Amniotic epithelial cell (primary cell): ENCODE measurements around the gene SELL.
"Not testable (repeated sequence)": the region's sequence is repeated elsewhere in the genome, so short reads cannot be mapped to it uniquely, and the experiment has no call there.

Source experiments
- DNase-seq: peaks from one replicate; pipeline ENCODE4 v3.0.0-alpha.2; 2010; ENCODE audit warnings: low read depth

Gene SELL

GRCh38 chr1:169704797-169705196, 6.6 kb downstream of the SELL start:
- no peak for DNase-seq

- DNase-seq: no peak
Measured at GRCh38 chr1:169701261-169702005, 10.0 kb downstream of the SELL start.

GRCh38 chr1:169699707-169700106, 11.7 kb downstream of the SELL start:
- no peak for DNase-seq

GRCh38 chr1:169698976-169699375, 12.4 kb downstream of the SELL start:
- DNase-seq: no peak

- no peak for DNase-seq
Measured at GRCh38 chr1:169697755-169698154, 13.7 kb downstream of the SELL start.

GRCh38 chr1:169696273-169697100, 14.9 kb downstream of the SELL start:
- DNase-seq: no peak

GRCh38 chr1:169694304-169695075, 16.9 kb downstream of the SELL start:
- DNase-seq: no peak

GRCh38 chr1:169692756-169693460, 18.5 kb downstream of the SELL start:
- DNase-seq: no peak

- no peak for DNase-seq
Measured at GRCh38 chr1:169690489-169690888, 20.9 kb downstream of the SELL start.

- DNase-seq: no peak
Measured at GRCh38 chr1:169689395-169689794, 22.0 kb downstream of the SELL start.

GRCh38 chr1:169688377-169688776, 23.0 kb downstream of the SELL start:
- not testable (repeated sequence) for DNase-seq

- DNase-seq: no peak
Measured at GRCh38 chr1:169683661-169684060, 27.8 kb downstream of the SELL start.

- DNase-seq: not testable (repeated sequence)
Measured at GRCh38 chr1:169683168-169683567, 28.3 kb downstream of the SELL start.

GRCh38 chr1:169682071-169682470, 29.3 kb downstream of the SELL start:
- DNase-seq: no peak

GRCh38 chr1:169681140-169681539, 30.3 kb downstream of the SELL start:
- DNase-seq: no peak

- peak; percentile 9 for DNase-seq
Measured at GRCh38 chr1:169680377-169681019, 30.9 kb downstream of the SELL start.

- no peak for DNase-seq
Measured at GRCh38 chr1:169679692-169680091, 31.7 kb downstream of the SELL start.

- DNase-seq: peak; percentile 96
Measured at GRCh38 chr1:169676001-169676400, 35.4 kb downstream of the SELL start.

- DNase-seq: no peak
Measured at GRCh38 chr1:169670836-169671235, 40.6 kb downstream of the SELL start.

- DNase-seq: not testable (repeated sequence)
Measured at GRCh38 chr1:169670244-169670643, 41.2 kb downstream of the SELL start.
